GM19043 (cell line): ENCODE results near the gene IRAG1.

Experiments
- ATAC-seq: cut with Tn5 transposase; IDR thresholded peaks from one replicate; pipeline ENCODE4 v1.9.1; 2021; ENCODE audit warnings: low read depth; ENCODE audit not compliant: unreplicated experiment

IRAG1 gene

DNA sequence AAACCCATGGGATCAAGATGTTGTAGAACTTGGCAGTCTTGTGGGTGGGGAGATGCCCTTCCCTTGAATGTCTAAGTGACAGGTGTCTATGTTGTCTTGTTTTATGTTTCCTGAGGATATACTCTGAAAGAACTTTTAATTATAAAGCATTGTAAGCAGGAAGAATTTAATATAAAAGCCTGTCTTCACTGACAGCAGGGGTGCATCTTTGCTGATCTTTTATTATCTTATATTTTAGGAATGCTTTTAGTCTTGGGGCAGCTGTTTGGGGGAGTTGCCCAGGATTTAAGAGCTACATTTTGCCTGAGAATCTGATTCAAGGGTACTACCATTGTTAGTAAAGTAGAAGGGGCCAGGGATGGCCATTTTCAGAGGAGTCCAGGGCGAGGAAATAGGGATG is 43.4 kb downstream of the IRAG1 start:
- no peak for ATAC-seq

DNA sequence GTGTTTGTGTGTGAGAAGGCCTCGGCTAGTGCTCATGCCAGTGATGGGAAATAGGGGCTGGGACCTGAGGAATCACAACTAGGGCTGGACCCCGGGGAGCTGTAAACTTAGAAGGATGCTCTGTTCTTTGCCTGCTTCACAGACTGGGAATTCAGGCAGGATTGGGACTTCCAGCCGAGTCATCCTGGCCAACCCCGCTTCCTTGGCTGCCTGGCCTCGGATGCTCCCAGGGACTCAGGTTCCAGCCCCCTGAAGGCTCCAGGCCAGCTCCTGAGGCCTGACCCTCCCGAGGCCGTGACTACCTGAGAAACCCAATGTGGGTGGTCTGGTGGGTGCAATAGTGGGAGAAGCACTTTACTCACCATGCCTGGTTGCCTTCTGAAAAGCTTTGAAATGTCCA is 44.7 kb downstream of the IRAG1 start:
- ATAC-seq, result no peak

DNA sequence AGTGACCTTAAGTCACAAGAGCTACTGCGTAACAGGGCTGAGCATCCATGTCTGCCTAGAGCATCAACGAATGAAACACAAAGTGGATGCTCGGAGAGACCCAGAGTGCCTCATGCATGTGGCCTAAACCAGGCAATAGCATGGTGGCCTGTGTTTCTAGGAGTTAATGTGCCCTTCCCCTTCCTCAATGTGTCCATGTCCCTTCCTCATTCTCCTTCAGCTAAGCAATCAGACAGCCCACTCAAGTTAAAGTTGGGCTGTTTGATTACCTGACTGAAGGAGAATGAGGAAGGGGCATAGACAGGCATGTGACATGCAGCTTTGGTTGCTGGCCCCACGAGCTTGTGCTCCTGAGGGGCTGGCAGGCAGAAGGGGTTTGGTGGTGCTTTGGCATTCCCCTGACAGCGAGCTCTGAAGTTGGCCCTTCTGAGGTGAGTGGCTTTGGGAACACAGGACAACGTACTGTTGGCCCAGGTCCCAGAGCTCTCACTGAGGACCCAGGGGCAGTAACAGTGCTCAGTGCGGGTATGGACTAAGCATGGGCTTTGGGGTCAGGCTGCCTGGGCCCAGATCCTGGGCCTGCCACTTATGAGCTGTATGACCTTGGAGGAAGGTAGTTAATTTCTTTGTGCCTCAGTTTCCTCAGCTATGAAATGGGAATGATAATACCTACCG is 46.7 kb downstream of the IRAG1 start:
- ATAC-seq, result no peak

DNA sequence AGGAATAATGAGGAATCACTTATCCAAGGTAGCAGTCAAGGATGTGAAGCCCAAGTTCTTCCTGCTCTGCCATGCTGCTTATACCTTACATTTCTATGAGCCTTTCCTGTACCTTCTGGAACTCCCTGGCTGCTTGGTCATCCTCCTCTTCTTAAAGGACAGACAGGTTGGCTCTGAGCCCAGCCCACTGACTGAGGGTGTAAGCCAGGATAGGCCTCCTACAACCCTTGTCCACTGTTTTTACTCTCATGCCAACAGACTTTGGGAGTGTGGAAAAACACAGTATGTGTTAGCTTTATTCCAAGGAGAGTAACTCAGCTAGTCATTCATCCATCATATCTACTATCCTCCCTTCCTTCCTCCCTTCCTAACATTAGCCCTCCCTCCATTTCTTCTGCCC is 47.5 kb downstream of the IRAG1 start:
- ATAC-seq, result no peak

DNA sequence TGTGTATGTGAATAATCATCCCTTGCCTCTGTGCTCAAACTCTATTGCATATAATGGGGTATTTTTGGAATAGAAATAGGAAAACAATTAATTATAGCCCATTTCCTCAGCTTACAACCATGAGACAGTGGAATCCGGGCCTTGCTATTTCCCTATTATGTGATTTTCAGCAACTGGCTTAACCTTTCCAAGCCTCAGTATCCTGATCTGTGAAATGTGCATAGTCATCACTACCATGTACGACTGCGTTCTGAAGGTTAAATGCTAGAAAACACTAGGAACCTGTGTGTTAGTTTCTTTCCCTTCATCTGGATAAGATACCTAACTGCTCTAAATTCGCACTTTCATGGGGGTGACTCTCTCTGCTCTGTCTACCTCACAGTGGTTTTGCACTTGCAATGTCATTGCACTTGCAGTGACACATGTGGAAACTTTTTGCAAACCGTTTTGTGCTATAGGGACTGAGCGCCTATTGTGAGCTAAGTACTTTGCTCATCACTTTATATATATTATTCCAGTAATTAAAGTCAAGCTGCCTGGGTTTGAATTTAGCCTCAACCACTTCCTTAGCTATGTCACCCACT is 48.3 kb downstream of the IRAG1 start:
- ATAC-seq, result no peak
